ENCODE data around the gene SPTLC3.

- no peak for TF ChIP-seq CTCF (conservative IDR thresholded peaks at IDR 0.05; ENCODE audit: low read length)
- no peak for TF ChIP-seq EZH2phosphoT487 (IDR thresholded peaks at IDR 0.05; ENCODE audit: borderline replicate concordance, low read depth, low read length)
These were observed 19.9 kb downstream of the SPTLC3 start for GRCh38 chr20:13028673-13029072.
